ENCODE results near the gene PSMB7.

PSMB7 gene

DNA sequence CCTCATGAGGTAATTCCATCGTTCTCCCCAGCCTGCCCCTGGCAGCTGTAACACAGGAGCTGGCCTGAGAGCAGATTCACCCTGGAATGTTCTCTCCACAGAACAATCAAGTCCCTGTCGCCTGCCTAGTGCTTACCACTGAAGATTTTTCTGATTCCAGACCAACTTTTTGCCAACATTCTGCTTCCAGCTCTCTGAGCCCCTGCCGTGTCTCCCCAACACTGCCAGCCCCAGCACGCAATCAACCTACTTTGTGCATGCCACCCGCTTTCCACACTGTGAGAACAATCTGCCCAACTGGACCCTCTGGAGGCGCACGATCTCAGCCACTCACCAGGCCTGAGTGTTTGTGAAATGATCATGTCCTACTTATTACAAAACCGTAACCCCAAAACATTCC, 62.6 kb downstream of the PSMB7 start:
- Histone ChIP-seq H3K36me3 (ENCODE audit: insufficient read depth, low read length) (peaks cover 82% of the 10 kb centered on the region), H2AFZ (ENCODE audit: low read depth, low read length) (no peak overlapping the region), H3K4me2 (ENCODE audit: insufficient read depth, low read length) (no peak overlapping the region), H3K79me2 (ENCODE audit: insufficient read depth, low read length) (peaks cover 11% of the 10 kb centered on the region; the same call in 1 of the 2 replicates), H3K4me1 (ENCODE audit: insufficient read depth, low read length) (no peaks in the 10 kb centered on the region), H3K9me3 (ENCODE audit: insufficient read depth, low read length, severe bottlenecking) (no peaks in the 10 kb centered on the region), H3K27ac (ENCODE audit: low read length) (no peak overlapping the region), H3K9ac (ENCODE audit: low read depth, low read length) (no peak overlapping the region), H3K27me3 (ENCODE audit: insufficient read depth, low read length, poor library complexity) (no peaks in the 10 kb centered on the region), H4K20me1 (ENCODE audit: insufficient read depth, low read length) (peaks cover 61% of the 10 kb centered on the region), H3K4me3 (ENCODE audit: low read depth in 1 of 2, low read length in 2 of 2) (no peak overlapping the region)
- DNase-seq (no peak), ATAC-seq (ENCODE audit: insufficient read depth, low read depth) (no peak)
- no peak for TF ChIP-seq EZH2 (IDR thresholded peaks at IDR 0.05; ENCODE audit: borderline replicate concordance, low read depth, low read length, severe bottlenecking)
- TF ChIP-seq, protein P1, sequence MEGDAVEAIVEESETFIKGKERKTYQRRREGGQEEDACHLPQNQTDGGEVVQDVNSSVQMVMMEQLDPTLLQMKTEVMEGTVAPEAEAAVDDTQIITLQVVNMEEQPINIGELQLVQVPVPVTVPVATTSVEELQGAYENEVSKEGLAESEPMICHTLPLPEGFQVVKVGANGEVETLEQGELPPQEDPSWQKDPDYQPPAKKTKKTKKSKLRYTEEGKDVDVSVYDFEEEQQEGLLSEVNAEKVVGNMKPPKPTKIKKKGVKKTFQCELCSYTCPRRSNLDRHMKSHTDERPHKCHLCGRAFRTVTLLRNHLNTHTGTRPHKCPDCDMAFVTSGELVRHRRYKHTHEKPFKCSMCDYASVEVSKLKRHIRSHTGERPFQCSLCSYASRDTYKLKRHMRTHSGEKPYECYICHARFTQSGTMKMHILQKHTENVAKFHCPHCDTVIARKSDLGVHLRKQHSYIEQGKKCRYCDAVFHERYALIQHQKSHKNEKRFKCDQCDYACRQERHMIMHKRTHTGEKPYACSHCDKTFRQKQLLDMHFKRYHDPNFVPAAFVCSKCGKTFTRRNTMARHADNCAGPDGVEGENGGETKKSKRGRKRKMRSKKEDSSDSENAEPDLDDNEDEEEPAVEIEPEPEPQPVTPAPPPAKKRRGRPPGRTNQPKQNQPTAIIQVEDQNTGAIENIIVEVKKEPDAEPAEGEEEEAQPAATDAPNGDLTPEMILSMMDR (IDR thresholded peaks at IDR 0.05; ENCODE audit: borderline replicate concordance, extremely low read depth, low read length, poor library complexity, severe bottlenecking): no peak

DNA sequence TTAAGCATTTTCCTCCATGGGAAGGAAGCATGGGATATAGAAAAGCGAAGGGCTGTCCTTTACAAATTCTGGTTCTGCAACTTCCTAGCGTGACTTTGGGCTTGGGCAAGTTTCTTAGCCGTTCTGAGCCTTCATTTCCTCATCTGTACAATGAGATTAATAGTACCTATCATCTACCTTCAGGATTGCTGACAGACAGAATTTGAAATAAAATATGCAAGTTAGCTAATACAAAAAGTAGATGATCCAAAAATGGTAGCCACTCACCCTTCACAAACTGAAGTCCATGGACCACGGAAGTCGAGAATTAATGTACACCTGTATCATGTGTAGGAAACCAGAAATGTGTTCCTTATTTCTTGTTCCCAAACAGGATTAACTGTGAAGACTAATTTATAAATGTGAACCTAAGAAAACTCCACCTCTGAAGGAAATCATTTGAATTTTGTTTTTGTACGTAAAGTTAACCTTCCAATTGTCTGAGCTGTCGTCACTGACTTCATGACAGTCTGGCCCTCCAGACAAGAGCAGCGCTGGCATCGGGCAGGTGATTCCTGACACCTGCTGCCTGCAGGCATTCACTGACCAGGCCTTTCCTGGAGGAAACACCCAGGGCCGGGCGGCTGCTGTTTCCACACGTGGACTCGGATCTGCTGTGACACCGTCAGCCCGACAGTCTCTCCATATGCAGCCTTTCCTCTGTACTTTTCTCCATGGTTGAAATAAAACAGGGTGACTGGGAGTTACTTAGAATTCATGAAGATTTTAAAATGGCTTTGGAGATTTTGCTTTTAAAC, 63.4 kb downstream of the PSMB7 start:
- peaks cover 54% of the 10 kb centered on the region for H4K20me1 ChIP-seq (ENCODE audit: insufficient read depth, low read length)
- H3K9me3 ChIP-seq (ENCODE audit: insufficient read depth, low read length, severe bottlenecking): no peaks in the 10 kb centered on the region
- peaks cover 82% of the 10 kb centered on the region for H3K36me3 ChIP-seq (ENCODE audit: insufficient read depth, low read length)
- TF ChIP-seq, protein P1 (IDR thresholded peaks at IDR 0.05; ENCODE audit: borderline replicate concordance, extremely low read depth, low read length, poor library complexity, severe bottlenecking): no peak
- no peak for TF ChIP-seq EZH2 (IDR thresholded peaks at IDR 0.05; ENCODE audit: borderline replicate concordance, low read depth, low read length, severe bottlenecking)
- DNase-seq: no peak
- no peak overlapping the region for H3K27ac ChIP-seq (ENCODE audit: low read length)
- no peaks in the 10 kb centered on the region for H3K4me1 ChIP-seq (ENCODE audit: insufficient read depth, low read length)
- H3K4me3 ChIP-seq (ENCODE audit: low read depth in 1 of 2, low read length in 2 of 2): no peak overlapping the region
- H2AFZ ChIP-seq (ENCODE audit: low read depth, low read length): no peak overlapping the region
- H3K27me3 ChIP-seq (ENCODE audit: insufficient read depth, low read length, poor library complexity): no peaks in the 10 kb centered on the region
- H3K9ac ChIP-seq (ENCODE audit: low read depth, low read length): no peak overlapping the region
- peaks cover 5% of the 10 kb centered on the region; the same call in 1 of the 2 replicates for H3K79me2 ChIP-seq (ENCODE audit: insufficient read depth, low read length)
- no peak for ATAC-seq (ENCODE audit: insufficient read depth, low read depth)
- H3K4me2 ChIP-seq (ENCODE audit: insufficient read depth, low read length): no peak overlapping the region

DNA sequence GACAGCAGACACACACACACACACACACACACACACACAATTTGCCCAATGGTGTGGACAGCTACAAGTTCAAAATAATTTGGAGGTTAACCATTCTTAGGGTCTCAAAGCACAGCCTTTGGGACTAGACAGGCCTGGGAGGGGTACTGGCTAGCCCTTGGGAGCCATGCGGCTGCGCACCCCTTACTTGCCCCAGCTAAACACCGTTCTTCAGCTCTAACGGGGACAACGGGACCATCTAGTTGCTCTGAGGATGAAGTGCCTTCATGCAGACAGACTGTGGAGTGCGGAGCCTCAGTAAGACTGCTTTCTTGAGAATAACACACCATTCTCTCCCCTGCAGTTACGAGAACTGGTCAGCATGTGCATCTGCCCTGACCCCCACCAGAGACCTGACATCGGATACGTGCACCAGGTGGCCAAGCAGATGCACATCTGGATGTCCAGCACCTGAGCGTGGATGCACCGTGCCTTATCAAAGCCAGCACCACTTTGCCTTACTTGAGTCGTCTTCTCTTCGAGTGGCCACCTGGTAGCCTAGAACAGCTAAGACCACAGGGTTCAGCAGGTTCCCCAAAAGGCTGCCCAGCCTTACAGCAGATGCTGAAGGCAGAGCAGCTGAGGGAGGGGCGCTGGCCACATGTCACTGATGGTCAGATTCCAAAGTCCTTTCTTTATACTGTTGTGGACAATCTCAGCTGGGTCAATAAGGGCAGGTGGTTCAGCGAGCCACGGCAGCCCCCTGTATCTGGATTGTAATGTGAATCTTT, 64.6 kb downstream of the PSMB7 start:
- TF ChIP-seq, protein P1 (IDR thresholded peaks at IDR 0.05; ENCODE audit: borderline replicate concordance, extremely low read depth, low read length, poor library complexity, severe bottlenecking): no peak
- TF ChIP-seq EZH2 (IDR thresholded peaks at IDR 0.05; ENCODE audit: borderline replicate concordance, low read depth, low read length, severe bottlenecking): no peak
- Histone ChIP-seq H3K9me3 (ENCODE audit: insufficient read depth, low read length, severe bottlenecking) (no peaks in the 10 kb centered on the region), H3K4me3 (ENCODE audit: low read depth in 1 of 2, low read length in 2 of 2) (no peak overlapping the region), H3K27me3 (ENCODE audit: insufficient read depth, low read length, poor library complexity) (no peaks in the 10 kb centered on the region), H4K20me1 (ENCODE audit: insufficient read depth, low read length) (peaks cover 42% of the 10 kb centered on the region), H3K36me3 (ENCODE audit: insufficient read depth, low read length) (peaks cover 72% of the 10 kb centered on the region), H2AFZ (ENCODE audit: low read depth, low read length) (no peak overlapping the region), H3K27ac (ENCODE audit: low read length) (no peak overlapping the region), H3K9ac (ENCODE audit: low read depth, low read length) (no peak overlapping the region), H3K4me1 (ENCODE audit: insufficient read depth, low read length) (no peaks in the 10 kb centered on the region), H3K4me2 (ENCODE audit: insufficient read depth, low read length) (no peak overlapping the region), H3K79me2 (ENCODE audit: insufficient read depth, low read length) (no peaks in the 10 kb centered on the region)
- DNase-seq: no peak
- ATAC-seq (ENCODE audit: insufficient read depth, low read depth): no peak
